K562 (cell line): ENCODE results near the gene H2BK1. TPM values are rescaled to one million over a fixed set of nuclear protein-coding genes. Genes with fewer than 3 reads are reported as not detected.

Experiments used
- DIDO1 ChIP-seq: fragments of 450-650 bp; IDR thresholded peaks from 2 replicates; pipeline ENCODE4 v1.6.1; 2016; ENCODE audit warnings: low read depth, missing biosample characterization, missing genetic modification characterization
- EP400 ChIP-seq: fragments of 450-650 bp; IDR thresholded peaks from 2 replicates; pipeline ENCODE4 v1.6.1; 2017; ENCODE audit warnings: antibody characterized with exemption, mild to moderate bottlenecking, moderate library complexity
- FOXK2 ChIP-seq, 2 experiments: fragments of 450-650 bp; IDR thresholded peaks in 1 of 2; conservative IDR thresholded peaks in 1 of 2; 2 replicates each; pipeline ENCODE4 v1.6.1; 2016; ENCODE audit warnings: low read depth in 2 of 2, mild to moderate bottlenecking in 1 of 2
- KDM4B ChIP-seq, 2 experiments: fragments of 450-650 bp in 1 of 2; sonication (generic) in 1 of 2; IDR thresholded peaks; 2 replicates each; pipeline ENCODE4 v1.6.1; 2016 to 2017; ENCODE audit warnings: borderline replicate concordance in 2 of 2, antibody characterized with exemption in 1 of 2, low read depth in 1 of 2, mild to moderate bottlenecking in 1 of 2
- LARP7 ChIP-seq: fragments of 450-650 bp; IDR thresholded peaks from 2 replicates; pipeline ENCODE4 v1.6.1; 2016
- MAZ ChIP-seq, 2 experiments: fragments of 450-650 bp in 1 of 2; sonication (generic) in 1 of 2; formaldehyde crosslinking; IDR thresholded peaks in 1 of 2; conservative IDR thresholded peaks in 1 of 2; 2 replicates each; pipeline versions ENCODE4 v1.4.0 to v1.5.0; 2020; ENCODE audit warnings: mild to moderate bottlenecking in 1 of 2, missing genetic modification reagents in 1 of 2
- MCM7 ChIP-seq, 2 experiments: fragments of 450-650 bp; IDR thresholded peaks; 2 replicates each; pipeline ENCODE4 v1.6.1; 2016 to 2018
- NR3C1 ChIP-seq: sonication (generic); formaldehyde crosslinking; IDR thresholded peaks from 2 replicates; pipeline ENCODE4 v1.8.1; 2022; ENCODE audit warnings: missing genetic modification reagents
- POU5F1 ChIP-seq: fragments of 150-350 bp; IDR thresholded peaks from 2 replicates; pipeline ENCODE4 v1.6.1; 2014; ENCODE audit warnings: borderline replicate concordance, low read length, low read depth, mild to moderate bottlenecking; ENCODE audit not compliant: partially characterized antibody
- SRSF9 ChIP-seq: fragments of 200-400 bp; formaldehyde crosslinking; IDR thresholded peaks from 2 replicates; pipeline ENCODE4 v1.6.1; 2017; ENCODE audit warnings: low read depth, low read length, borderline replicate concordance
- TCFL5 ChIP-seq: fragments of 250-450 bp; sonication (Bioruptor Pico); conservative IDR thresholded peaks from 2 replicates; pipeline ENCODE4 v1.6.1; 2021; ENCODE audit warnings: mild to moderate bottlenecking, moderate library complexity, matching md5 sums
- TFAP4 ChIP-seq: sonication (generic); formaldehyde crosslinking; IDR thresholded peaks from 2 replicates; pipeline ENCODE4 v1.8.0; 2022; ENCODE audit warnings: missing genetic modification reagents, mild to moderate bottlenecking, moderate library complexity, borderline replicate concordance
- TRIM24 ChIP-seq, 2 experiments: fragments of 450-650 bp; IDR thresholded peaks; 2 replicates each; pipeline ENCODE4 v1.6.1; 2016
- TRIM28 ChIP-seq: fragments of 450-650 bp; IDR thresholded peaks from 2 replicates; pipeline ENCODE4 v1.6.1; 2017
- ZBTB9 ChIP-seq: fragments of 450-650 bp; formaldehyde crosslinking; IDR thresholded peaks from 2 replicates; pipeline ENCODE4 v1.4.0; 2020; ENCODE audit warnings: mild to moderate bottlenecking, moderate library complexity
- ZNF699 ChIP-seq: fragments of 250-450 bp; sonication (Bioruptor Pico); IDR thresholded peaks from 2 replicates; pipeline ENCODE4 v1.8.0; 2021; ENCODE audit warnings: mild to moderate bottlenecking, moderate library complexity; ENCODE audit not compliant: insufficient replicate concordance
- ZNF76 ChIP-seq: fragments of 250-450 bp; sonication (Bioruptor Pico); IDR thresholded peaks from 2 replicates; pipeline ENCODE4 v1.4.0; 2020; ENCODE audit warnings: mild to moderate bottlenecking, moderate library complexity, borderline replicate concordance
- polyA plus RNA-seq, 8 experiments: library from polyadenylated mRNA; depleted of rRNA in 4 of 8; stranded (reverse) in 5 of 8; unstranded in 3 of 8; fragments of >200 nt; fragmentation: Nextera tagmentation in 2 of 8; fragmentation: Illumina TruSeq in 1 of 8; extraction: Ambion mirVana in 2 of 8; extraction: Trizol in 1 of 8; gene quantifications; 2 replicates each; pipeline versions ENCODE4 v1.2.1 to v1.2.3, GENCODE V29; 2011 to 2014; ENCODE audit warnings: inconsistent platforms in 1 of 8, missing spikeins in 1 of 8
- total RNA-seq, 7 experiments: library from RNA; depleted of rRNA in 6 of 7; stranded (reverse); fragments of >200 nt in 6 of 7; fragmentation: Illumina TruSeq in 2 of 7; extraction: Trizol in 2 of 7; gene quantifications; 2 replicates each; pipeline versions ENCODE4 v1.2.1 to v1.2.3, GENCODE V29; 2011 to 2021; ENCODE audit warnings: low replicate concordance in 1 of 7
- TF ChIP-seq, protein P1 (sequence below): fragments of 450-650 bp; IDR thresholded peaks from 2 replicates; pipeline ENCODE4 v1.6.1; 2016; ENCODE audit warnings: mild to moderate bottlenecking
- TF ChIP-seq, protein P2 (sequence below), 3 experiments: IDR thresholded peaks in 2 of 3; conservative IDR thresholded peaks in 1 of 3; 2 replicates each; pipeline ENCODE4 v1.5.1; 2011 to 2012; ENCODE audit warnings: low read length in 3 of 3, mild to moderate bottlenecking in 3 of 3, control low read depth in 2 of 3, improper control_type of control experiment in 1 of 3, inconsistent platforms in 1 of 3, low read depth in 1 of 3, mixed read lengths in 1 of 3, moderate library complexity in 1 of 3; ENCODE audit not compliant: insufficient read depth in 2 of 3

The H2BK1 gene
- total and polyA plus RNA-seq, 9 of the 15 experiments (the other 6 are each of a cell fraction or from before 2014, with no cell fraction given), result not detected

DNA sequence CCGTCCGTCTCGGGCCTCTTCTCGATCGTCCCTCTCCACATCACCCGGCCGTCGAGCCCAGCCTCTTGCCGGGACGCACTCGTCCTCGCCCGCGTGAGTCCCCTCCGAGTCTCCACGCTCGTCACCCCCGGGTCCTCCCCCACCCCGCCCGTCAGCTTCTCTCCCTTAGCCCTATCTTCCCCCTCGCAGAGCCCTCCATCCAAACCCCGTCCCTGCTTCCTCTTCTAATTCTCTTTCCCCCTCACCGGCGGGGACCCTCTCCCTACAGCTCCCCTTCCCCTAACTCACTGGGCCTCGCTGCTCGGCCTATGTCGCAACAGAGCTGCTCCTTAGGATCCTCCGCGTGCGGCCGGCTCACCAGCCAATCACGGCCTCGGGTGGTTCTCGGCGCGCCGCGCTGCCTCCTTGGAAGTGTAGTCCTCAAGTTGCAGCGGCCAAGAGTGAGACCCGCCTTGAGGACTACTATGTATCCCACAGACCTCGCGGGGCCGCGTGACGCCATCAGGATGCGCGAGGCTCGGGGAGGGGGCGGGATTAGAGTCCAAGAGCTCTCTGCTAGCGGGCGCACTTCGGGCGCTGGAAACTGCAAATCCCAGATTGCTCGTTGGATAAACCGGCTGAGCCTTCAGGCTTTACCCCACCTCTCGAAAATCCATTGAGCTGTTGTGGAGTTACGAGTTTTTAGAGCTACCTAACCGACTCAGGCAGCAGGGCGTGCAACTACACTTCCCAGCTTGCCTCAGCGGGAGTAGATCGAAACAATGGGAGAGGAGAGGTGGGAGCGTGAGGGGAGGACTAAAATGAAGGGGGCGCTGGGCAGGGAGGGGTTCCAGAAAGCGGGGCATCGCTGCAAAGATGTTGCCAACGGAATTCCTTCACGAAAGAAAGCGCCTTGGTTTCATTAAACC, 16.8 kb upstream of the H2BK1 start, which contains the start of gene ABCF2 (continued):
- TF ChIP-seq SRSF9 (no peak), DIDO1 (tag) (peak; percentile 96), TCFL5 (no peak), ZNF699 (no peak), ZNF76 (peak; percentile 97), POU5F1 (no peak), FOXK2 (conservative IDR thresholded peaks at IDR 0.05 in 1 of 2, IDR thresholded peaks at IDR 0.05 in 1 of 2; ENCODE audit: low read depth in 2 of 2) (peak; percentile 59 to 77; a peak in 2 of 4 replicates), ZBTB9 (CRISPR knock-in tag) (peak; percentile 81; the same call in 1 of the 2 replicates), EP400 (peak; percentile 97), LARP7 (peak; percentile 83; the same call in 1 of the 2 replicates), TRIM28 (no peak), TRIM24 (IDR thresholded peaks at IDR 0.05) (peak; percentile 20 to 34; a peak in 2 of 4 replicates), TFAP4 (CRISPR knock-in tag) (peak; percentile 86; the same call in 1 of the 2 replicates), KDM4B (IDR thresholded peaks at IDR 0.05; ENCODE audit: borderline replicate concordance in 2 of 2, low read depth in 1 of 2) (peak in 1 of 2 experiments; percentile 38; a peak in 1 of 4 replicates), NR3C1 (CRISPR knock-in tag) (no peak), MAZ (CRISPR knock-in tag; conservative IDR thresholded peaks at IDR 0.05 in 1 of 2, IDR thresholded peaks at IDR 0.05 in 1 of 2) (peak; percentile 95; a peak in 3 of 4 replicates), MCM7 (IDR thresholded peaks at IDR 0.05) (no peak)
- TF ChIP-seq, protein P1, sequence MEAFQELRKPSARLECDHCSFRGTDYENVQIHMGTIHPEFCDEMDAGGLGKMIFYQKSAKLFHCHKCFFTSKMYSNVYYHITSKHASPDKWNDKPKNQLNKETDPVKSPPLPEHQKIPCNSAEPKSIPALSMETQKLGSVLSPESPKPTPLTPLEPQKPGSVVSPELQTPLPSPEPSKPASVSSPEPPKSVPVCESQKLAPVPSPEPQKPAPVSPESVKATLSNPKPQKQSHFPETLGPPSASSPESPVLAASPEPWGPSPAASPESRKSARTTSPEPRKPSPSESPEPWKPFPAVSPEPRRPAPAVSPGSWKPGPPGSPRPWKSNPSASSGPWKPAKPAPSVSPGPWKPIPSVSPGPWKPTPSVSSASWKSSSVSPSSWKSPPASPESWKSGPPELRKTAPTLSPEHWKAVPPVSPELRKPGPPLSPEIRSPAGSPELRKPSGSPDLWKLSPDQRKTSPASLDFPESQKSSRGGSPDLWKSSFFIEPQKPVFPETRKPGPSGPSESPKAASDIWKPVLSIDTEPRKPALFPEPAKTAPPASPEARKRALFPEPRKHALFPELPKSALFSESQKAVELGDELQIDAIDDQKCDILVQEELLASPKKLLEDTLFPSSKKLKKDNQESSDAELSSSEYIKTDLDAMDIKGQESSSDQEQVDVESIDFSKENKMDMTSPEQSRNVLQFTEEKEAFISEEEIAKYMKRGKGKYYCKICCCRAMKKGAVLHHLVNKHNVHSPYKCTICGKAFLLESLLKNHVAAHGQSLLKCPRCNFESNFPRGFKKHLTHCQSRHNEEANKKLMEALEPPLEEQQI, result no peak
- TF ChIP-seq, protein P2, sequence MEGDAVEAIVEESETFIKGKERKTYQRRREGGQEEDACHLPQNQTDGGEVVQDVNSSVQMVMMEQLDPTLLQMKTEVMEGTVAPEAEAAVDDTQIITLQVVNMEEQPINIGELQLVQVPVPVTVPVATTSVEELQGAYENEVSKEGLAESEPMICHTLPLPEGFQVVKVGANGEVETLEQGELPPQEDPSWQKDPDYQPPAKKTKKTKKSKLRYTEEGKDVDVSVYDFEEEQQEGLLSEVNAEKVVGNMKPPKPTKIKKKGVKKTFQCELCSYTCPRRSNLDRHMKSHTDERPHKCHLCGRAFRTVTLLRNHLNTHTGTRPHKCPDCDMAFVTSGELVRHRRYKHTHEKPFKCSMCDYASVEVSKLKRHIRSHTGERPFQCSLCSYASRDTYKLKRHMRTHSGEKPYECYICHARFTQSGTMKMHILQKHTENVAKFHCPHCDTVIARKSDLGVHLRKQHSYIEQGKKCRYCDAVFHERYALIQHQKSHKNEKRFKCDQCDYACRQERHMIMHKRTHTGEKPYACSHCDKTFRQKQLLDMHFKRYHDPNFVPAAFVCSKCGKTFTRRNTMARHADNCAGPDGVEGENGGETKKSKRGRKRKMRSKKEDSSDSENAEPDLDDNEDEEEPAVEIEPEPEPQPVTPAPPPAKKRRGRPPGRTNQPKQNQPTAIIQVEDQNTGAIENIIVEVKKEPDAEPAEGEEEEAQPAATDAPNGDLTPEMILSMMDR (IDR thresholded peaks at IDR 0.05 in 2 of 3, conservative IDR thresholded peaks at IDR 0.05 in 1 of 3; ENCODE audit: insufficient read depth in 2 of 3, low read depth in 1 of 3, low read length in 3 of 3), result peak in 1 of 3 experiments; percentile 15; a peak in 1 of 6 replicates
